Measurements from ENCODE around the gene MYO5A.

DNA sequence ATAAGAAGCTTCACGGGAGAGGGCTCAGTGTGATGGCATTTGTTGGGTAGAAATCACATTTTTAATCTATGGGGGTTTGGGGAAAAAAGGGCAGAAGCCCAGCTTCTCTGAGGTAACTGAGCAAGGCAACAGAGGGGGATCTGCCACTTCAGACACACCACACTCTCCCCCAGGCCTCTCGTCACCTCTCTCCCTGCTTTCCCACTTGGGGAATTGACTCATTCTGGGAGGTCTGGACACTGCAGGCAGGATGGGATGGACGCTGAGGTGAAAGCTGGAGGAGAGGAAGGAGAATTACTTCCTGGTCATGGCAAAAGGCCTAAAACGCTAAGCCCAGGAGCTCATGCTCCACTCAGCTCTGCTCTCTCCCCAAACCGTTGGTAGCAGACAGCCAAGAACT, 266.3 kb downstream of the MYO5A start:
- TF ChIP-seq, protein P1, sequence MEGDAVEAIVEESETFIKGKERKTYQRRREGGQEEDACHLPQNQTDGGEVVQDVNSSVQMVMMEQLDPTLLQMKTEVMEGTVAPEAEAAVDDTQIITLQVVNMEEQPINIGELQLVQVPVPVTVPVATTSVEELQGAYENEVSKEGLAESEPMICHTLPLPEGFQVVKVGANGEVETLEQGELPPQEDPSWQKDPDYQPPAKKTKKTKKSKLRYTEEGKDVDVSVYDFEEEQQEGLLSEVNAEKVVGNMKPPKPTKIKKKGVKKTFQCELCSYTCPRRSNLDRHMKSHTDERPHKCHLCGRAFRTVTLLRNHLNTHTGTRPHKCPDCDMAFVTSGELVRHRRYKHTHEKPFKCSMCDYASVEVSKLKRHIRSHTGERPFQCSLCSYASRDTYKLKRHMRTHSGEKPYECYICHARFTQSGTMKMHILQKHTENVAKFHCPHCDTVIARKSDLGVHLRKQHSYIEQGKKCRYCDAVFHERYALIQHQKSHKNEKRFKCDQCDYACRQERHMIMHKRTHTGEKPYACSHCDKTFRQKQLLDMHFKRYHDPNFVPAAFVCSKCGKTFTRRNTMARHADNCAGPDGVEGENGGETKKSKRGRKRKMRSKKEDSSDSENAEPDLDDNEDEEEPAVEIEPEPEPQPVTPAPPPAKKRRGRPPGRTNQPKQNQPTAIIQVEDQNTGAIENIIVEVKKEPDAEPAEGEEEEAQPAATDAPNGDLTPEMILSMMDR (IDR thresholded peaks at IDR 0.05), result no peak
- TF ChIP-seq POLR2A (IDR thresholded peaks at IDR 0.05; ENCODE audit: low read depth) (no peak), POLR2AphosphoS5 (IDR thresholded peaks at IDR 0.05) (no peak)
